Esophagus mucosa (tissue), 1 donor: ENCODE data around the gene FANCE. TPM values are rescaled to one million over a fixed set of nuclear protein-coding genes. Genes with fewer than 3 reads are reported as not detected.
"Not testable (repeated sequence)": the region's sequence is repeated elsewhere in the genome, so short reads cannot be mapped to it uniquely, and the experiment has no call there.

Experiments
- ATAC-seq: fragments of 200-7000 bp; cut with Tn5 transposase; one replicate; pipeline ENCODE4 v1.9.1; 2020
- total RNA-seq: library from RNA; stranded (reverse); gene quantifications from one replicate; pipeline ENCODE4 v1.2.4, GENCODE V29; 2023
- donor health status: DM: yes; HTN: yes; CAD: no.

FANCE gene
- total RNA-seq, 1 donor from 2014 or later, result 10.4 TPM

DNA sequence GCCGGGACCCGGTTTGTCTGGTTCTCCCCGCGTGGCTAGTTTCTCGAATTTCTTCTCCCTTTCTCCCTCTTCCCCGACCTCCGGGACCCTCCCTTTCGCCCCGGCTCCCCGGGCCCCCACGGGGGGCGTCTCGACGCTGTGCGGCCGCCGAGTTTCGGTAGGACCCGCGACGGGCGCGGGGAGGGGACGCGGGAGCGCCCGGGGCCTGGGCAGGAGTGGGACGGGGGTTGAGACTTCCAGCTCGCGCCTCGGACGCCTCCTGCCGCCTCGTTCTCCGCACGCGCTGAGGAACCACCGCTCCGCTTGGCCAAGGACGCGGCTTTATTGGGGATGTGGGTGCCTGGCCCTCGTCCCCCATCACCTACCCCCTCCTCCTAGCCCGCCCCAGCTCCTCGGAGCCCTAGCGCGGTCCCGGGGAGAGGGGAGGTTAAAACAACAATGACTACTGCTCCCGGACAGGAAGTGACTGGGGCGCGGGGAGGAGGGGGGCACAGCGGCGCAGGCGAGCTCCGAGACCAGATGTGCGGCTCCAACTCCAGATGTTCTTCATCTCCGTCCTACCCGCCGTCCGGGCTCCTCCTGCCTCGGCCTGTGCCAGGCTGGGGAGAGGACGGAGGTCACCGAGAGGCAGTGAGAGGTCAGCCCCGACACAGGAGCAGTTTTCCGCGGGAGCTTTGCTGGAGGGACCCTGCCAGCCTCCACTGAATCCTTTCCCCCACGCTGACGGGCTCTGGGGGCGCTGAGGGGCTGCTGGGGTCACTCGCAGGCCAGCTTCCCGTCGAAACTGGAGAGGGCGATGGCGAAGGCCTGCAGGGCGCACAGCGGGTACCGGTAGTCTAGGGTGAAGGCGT, 45.7 kb downstream of the FANCE start:
- ATAC-seq, result peak; percentile 26

GRCh38 chr6:35498422-35499067, 46.4 kb downstream of the FANCE start:
- ATAC-seq, result no peak

DNA sequence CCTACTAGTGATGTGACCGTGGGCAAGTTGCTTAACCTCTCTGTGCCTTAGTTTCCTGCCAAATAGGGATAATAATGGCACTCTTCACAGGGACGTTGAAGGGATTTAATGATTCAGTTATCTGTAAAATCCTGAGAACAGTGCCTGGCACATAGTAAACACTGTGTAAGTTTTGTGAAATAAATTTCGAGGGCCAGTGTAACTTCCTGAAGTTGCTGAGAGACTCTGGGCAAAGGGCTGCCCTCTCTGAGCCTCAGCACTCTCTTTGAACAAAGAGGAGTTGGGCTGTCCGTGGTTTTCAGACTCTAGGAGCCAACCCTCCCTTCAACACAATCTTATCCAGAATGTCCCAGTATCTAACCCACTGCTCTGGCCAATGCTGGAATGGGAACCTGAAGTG, 47.2 kb downstream of the FANCE start:
- ATAC-seq, result no peak

- ATAC-seq, result no peak
Measured at GRCh38 chr6:35500782-35501181, 48.6 kb downstream of the FANCE start.

- no peak for ATAC-seq
Measured at GRCh38 chr6:35501784-35502183, 49.6 kb downstream of the FANCE start.

DNA sequence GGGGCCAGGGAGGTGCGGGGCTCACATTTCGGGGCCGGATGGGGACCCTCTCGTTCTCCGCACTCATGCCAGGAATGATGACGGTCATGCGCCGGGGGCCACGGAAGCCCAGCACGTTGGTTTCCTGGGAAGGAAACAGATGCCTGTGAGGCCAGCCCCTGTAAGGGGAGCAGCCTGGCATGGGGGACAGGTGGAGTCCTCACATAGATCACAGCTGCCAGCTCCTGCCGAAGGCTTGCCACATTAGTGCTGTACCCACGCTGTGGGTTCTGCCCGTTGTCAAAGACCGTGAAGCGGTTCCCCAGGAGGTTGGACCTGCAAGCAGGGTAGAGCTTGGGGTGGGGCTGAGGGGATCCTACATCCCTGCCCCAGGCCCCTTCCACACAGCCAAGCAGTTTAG, 51.4 kb downstream of the FANCE start:
- no peak for ATAC-seq

DNA sequence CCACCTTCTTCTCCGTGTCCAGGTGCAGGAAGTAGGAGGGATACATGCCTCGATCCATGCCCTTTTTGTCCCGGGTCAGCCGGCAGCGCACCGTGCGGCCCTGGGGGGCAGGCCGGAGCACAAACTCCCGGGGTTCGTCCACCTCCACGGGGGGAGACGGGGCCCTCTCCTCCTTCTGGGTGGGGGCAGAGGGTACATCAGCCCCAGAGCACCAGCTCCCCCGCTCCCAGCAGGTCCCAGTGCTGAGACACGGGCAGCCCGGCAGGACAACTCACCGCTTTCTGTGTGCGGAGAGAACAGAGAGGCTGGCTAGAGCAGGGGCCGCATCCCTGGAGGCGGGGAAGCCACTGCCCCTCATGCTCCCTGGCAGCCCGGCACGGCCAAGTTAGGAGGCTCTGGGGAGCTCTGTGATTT, 53.9 kb downstream of the FANCE start:
- ATAC-seq, result peak; percentile 18

GRCh38 chr6:35506536-35506935, 54.4 kb downstream of the FANCE start:
- no peak for ATAC-seq

DNA sequence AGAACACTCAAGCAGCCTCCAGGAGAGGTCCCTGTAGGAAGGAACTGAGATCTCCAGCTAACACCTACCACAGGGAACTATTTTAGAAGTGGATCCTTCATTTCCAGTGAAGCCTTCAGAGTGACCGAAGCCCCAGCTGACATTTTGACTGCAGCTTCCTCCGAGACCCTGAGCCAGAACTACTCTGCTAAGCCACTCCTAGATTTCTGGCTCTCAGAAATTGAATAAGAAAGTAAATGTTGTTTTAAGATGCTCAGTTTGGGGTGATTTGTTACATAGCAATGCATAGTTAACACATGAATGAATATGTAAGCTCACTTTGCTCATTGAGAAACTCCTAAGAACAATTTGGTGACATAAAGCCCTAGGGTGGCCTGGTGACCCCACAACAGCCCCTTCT, 55.1 kb downstream of the FANCE start:
- ATAC-seq, result no peak

- no peak for ATAC-seq
Measured at GRCh38 chr6:35508027-35508426, 55.9 kb downstream of the FANCE start.

DNA sequence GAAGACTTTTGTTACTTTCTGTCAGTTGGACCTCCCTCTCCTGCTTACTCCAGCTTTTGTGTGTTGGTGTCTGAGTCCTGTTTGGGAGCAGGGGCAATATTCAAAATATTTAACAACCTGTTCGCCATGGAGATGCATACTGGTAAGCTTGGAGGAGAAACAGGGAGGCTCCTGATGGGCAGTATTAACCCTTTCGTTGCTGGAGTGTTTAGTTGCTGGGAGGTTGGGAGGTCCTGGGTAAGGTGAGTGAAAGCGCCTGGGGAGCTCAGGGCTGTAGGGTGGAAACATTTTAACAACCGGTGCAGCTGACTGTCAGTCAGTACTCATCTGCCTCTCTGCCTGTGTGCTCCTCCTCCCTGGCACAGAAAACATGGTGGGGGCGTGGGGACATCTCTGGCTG, 56.4 kb downstream of the FANCE start:
- ATAC-seq, result no peak

- ATAC-seq, result no peak
Measured at GRCh38 chr6:35510916-35511561, 58.9 kb downstream of the FANCE start.

DNA sequence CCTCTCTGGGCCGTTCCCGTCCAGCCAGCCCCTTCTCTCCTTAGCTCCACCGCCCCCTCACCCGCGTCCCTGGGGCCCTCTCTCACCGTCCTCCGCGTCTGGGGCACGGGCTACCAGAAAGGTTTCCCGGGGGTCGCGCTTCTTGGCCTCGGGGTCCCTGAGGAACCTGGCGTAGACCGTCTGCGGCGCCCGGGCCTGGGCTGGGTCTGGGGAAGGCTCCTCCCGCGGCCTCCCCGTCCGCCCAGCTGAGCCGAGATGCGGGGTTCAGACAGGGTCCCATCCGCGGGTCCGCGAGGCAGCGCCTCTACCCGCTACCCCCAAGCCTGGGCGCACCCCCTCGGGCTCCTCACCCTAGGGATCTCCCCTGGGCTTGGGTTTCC, 59.4 kb downstream of the FANCE start:
- ATAC-seq, result no peak

- ATAC-seq, result no peak
Measured at GRCh38 chr6:35512006-35512405, 59.9 kb downstream of the FANCE start.

- no peak for ATAC-seq
Measured at GRCh38 chr6:35512740-35513139, 60.6 kb downstream of the FANCE start, which contains the start of gene TULP1. TSS of gene TULP1 (minus strand) at chr6:35512896. CDS start at chr6:35512858, 38 bp downstream.

DNA sequence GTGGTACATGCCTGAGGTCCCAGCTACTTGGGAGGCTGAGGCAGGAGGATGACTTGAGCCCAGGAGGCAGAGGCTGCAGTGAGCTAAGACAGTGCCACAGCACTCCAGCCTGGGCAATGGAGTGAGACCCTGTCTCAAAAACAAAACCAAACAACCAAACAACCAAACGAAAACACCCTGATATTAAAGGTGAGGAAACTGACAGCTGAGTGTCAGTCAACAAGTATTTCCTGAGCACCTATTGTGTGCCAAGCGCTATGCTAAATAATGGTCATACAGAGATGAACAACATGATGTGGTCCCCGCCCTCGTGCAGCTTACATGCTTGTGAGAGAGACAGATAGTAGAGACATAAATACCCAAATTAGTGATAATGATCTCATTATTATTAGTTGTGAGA, 62.4 kb downstream of the FANCE start:
- no peak for ATAC-seq

DNA sequence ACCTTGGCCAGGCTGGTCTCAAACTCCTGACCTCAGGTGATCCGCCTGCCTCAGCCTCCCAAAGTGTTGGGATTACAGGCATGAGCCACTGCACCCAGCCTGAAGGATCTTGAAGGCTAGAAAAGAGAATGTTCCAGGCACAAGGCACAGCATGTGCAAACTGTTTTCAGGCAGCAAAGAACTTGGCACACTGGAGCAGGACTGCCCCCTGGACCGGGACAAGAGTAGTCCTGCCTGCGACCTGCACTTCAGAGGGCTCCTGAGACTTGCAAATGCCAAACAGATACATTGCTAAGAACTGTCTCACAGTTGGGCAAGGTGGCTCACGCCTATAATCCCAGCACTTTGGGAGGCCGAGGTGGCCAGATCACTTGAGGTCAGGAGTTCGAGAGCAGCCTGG, 63.8 kb downstream of the FANCE start:
- not testable (repeated sequence) for ATAC-seq

Other genes starting within 250 kb of the FANCE start
- 0.12 TPM for gene SCUBE3, start 238.4 kb upstream of the FANCE start, total RNA-seq
- gene ZNF76, start 192.6 kb upstream of the FANCE start, total RNA-seq, result 14.3 TPM
- gene DEF6, start 154.5 kb upstream of the FANCE start, total RNA-seq, result 27.3 TPM
- 38.5 TPM for gene PPARD, start 109.8 kb upstream of the FANCE start, total RNA-seq
- 1,723 TPM for gene RPL10A, start 16.1 kb downstream of the FANCE start, total RNA-seq
- 21.7 TPM for gene TEAD3, start 44.7 kb downstream of the FANCE start, total RNA-seq
- gene TULP1, start 60.6 kb downstream of the FANCE start, total RNA-seq, result not detected
- 65.5 TPM for gene FKBP5, start 236.6 kb downstream of the FANCE start, total RNA-seq